ENCODE results near the gene ATG9B. TPM values are rescaled to one million over a fixed set of nuclear protein-coding genes. Genes with fewer than 3 reads are reported as not detected.
A peak's percentile ranks its signal among the peaks of the same experiment; 100 is the strongest.

Gene ATG9B
- total and polyA plus RNA-seq, 9 of the 15 experiments (the other 6 are each of a cell fraction or from before 2014, with no cell fraction given): 0.29 to 8.0 (median 2.1) TPM

GRCh38 chr7:150977382-150978125 is 46.7 kb downstream of the ATG9B start (continued):
- TF ChIP-seq ZBTB40 (IDR thresholded peaks at IDR 0.05): 0 out of 2 replicates have a peak, but pooled peaks have one; percentile 9
- no peak for TF ChIP-seq ZBTB40 (CRISPR knock-in tag; IDR thresholded peaks at IDR 0.05)
- TF ChIP-seq MAFF (IDR thresholded peaks at IDR 0.05; ENCODE audit: low read length): no peak
- no peak for TF ChIP-seq ZNF592 (IDR thresholded peaks at IDR 0.05)
- peak; percentile 65 for TF ChIP-seq CHD1 (IDR thresholded peaks at IDR 0.05; ENCODE audit: low read length)
- TF ChIP-seq ZNF133 (CRISPR knock-in tag; IDR thresholded peaks at IDR 0.05): peak; percentile 56; the same call in 1 of the 2 replicates
- no peak for TF ChIP-seq CGGBP1 (CRISPR knock-in tag; IDR thresholded peaks at IDR 0.05)
- TF ChIP-seq THRAP3 (IDR thresholded peaks at IDR 0.05; ENCODE audit: borderline replicate concordance): no peak
- TF ChIP-seq BCLAF1 (IDR thresholded peaks at IDR 0.05; ENCODE audit: borderline replicate concordance in 1 of 2, control insufficient read depth in 1 of 2, low read depth in 2 of 2, low read length in 1 of 2): no peak
